Esophagus squamous epithelium (tissue), 5 donors: Measurements from ENCODE around the gene TMEM175. TPM values are rescaled to one million over a fixed set of nuclear protein-coding genes. Genes with fewer than 3 reads are reported as not detected.
"Not testable (repeated sequence)": the region's sequence is repeated elsewhere in the genome, so short reads cannot be mapped to it uniquely, and the experiment has no call there.

Experiments
- DNase-seq: peaks from one replicate; lab custom pipeline; 2025; lab: John Stamatoyannopoulos, UW
- H3K27ac ChIP-seq, 4 donors: fragments of 200-600 bp; sonication (generic); one replicate each; pipeline ENCODE4 v1.5.1; 2016 to 2019; ENCODE audit warnings: mild to moderate bottlenecking in 1 of 4
- H3K27me3 ChIP-seq, 4 donors: fragments of 200-600 bp; sonication (generic); 1 replicate in 3 of 4; 2 replicates in 1 of 4; pipeline versions ENCODE4 v1.5.1 to v1.6.0; 2017 to 2021; ENCODE audit warnings: antibody characterized with exemption in 1 of 4
- H3K36me3 ChIP-seq, 3 donors: fragments of 200-600 bp; sonication (generic); one replicate each; pipeline ENCODE4 v1.5.1; 2016 to 2019
- H3K4me1 ChIP-seq, 3 donors: fragments of 200-600 bp; sonication (generic); one replicate each; pipeline ENCODE4 v1.5.1; 2017 to 2019
- H3K4me3 ChIP-seq, 4 donors: fragments of 200-600 bp; sonication (generic); 1 replicate in 3 of 4; 2 replicates in 1 of 4; pipeline ENCODE4 v1.5.1; 2016 to 2019; ENCODE audit warnings: mild to moderate bottlenecking in 2 of 4, moderate library complexity in 1 of 4
- H3K9me3 ChIP-seq, 3 donors: fragments of 200-600 bp; sonication (generic); one replicate each; pipeline ENCODE4 v1.5.1; 2016 to 2019
- POLR2A ChIP-seq, 4 donors: fragments of 450-650 bp; IDR thresholded peaks; one replicate each; pipeline ENCODE4 v1.6.1; 2017; ENCODE audit warnings: antibody characterized with exemption in 4 of 4, mild to moderate bottlenecking in 4 of 4, moderate library complexity in 3 of 4
- WGBS, 2 donors: methylation state at CpG; one replicate each; pipeline ENCODE4 v1.1.5; 2018; 5-methylcytosine and 5-hydroxymethylcytosine counted together
- intact Hi-C: fragments of 100-400 bp; cut with DNase I; formaldehyde crosslinking; loops from one replicate; pipeline ENCODE4 v1.15.0; 2022
- total RNA-seq, 4 donors: library from RNA; depleted of rRNA; stranded (reverse); fragments of >200 nt; gene quantifications; one replicate each; pipeline ENCODE4 v1.1.0, GENCODE V29; 2016
- TF ChIP-seq, protein P1 (sequence below), 6 experiments: fragments of 450-650 bp in 4 of 6; fragments of 200-600 bp in 2 of 6; sonication (generic) in 2 of 6; IDR thresholded peaks; one replicate each; pipeline ENCODE4 v1.5.1; 2016 to 2019; ENCODE audit warnings: antibody characterized with exemption in 6 of 6, mild to moderate bottlenecking in 4 of 6, moderate library complexity in 4 of 6
- donor health status: DM: yes; HTN: yes; CAD: no.

The TMEM175 gene
- total RNA-seq, 4 donors from 2014 or later, result 8.4 to 22.9 (median 19.7) TPM

DNA sequence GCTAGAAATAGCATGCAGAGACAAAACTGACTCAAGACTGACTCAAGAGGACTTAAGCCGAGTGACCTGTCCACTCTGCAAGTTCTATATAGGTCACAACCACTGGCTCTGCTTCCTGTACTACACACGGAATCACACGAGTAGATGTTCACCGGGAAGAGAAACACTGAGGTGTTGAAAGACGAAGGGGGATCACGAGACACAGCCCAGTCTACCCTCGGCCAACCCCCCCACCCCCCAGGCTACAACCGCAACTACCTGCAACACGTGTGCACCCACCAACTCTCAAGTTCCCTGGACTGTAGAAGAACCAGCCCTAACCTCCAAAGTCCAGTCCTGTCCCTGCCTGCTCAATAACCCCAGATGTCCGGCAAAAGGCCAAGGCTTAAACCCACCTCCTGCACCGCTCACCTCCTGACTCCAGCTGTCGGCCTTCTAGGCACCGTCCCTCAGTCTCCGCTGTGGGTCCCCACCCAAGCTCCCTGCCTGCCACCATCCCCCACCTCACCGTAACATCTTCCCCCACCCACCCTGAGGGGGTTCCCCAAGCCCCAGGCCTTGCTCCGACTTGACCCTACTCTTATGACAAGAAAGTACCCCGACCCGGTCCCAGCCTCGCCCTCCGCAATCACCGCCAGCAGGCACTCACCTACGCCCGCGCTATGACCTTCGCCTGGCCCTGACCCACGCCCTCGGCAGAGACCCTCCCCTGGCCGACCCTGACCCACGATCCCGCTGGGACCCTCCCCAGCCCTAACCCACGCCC is 883 bp upstream of the TMEM175 start:
- peak overlapping the region; percentile 76 to 100 (median 88) for H3K4me3 ChIP-seq
- 5 to 6% methylated on average over 4 to 10 of the region's 31 CpGs for WGBS, 2 donors
- TF ChIP-seq, protein P1, sequence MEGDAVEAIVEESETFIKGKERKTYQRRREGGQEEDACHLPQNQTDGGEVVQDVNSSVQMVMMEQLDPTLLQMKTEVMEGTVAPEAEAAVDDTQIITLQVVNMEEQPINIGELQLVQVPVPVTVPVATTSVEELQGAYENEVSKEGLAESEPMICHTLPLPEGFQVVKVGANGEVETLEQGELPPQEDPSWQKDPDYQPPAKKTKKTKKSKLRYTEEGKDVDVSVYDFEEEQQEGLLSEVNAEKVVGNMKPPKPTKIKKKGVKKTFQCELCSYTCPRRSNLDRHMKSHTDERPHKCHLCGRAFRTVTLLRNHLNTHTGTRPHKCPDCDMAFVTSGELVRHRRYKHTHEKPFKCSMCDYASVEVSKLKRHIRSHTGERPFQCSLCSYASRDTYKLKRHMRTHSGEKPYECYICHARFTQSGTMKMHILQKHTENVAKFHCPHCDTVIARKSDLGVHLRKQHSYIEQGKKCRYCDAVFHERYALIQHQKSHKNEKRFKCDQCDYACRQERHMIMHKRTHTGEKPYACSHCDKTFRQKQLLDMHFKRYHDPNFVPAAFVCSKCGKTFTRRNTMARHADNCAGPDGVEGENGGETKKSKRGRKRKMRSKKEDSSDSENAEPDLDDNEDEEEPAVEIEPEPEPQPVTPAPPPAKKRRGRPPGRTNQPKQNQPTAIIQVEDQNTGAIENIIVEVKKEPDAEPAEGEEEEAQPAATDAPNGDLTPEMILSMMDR (IDR thresholded peaks at IDR 0.05), result no peak
- intact Hi-C loops, result no loop called here
- H3K27ac ChIP-seq, result peak overlapping the region; percentile 91 to 98 (median 96)
- no peaks in the 10 kb centered on the region for H3K36me3 ChIP-seq
- H3K4me1 ChIP-seq, result peaks cover 30 to 56% (median 32%) of the 10 kb centered on the region in 3 donors
- no peaks in the 10 kb centered on the region for H3K27me3 ChIP-seq
- DNase-seq, result no peak
- no peaks in the 10 kb centered on the region for H3K9me3 ChIP-seq

DNA sequence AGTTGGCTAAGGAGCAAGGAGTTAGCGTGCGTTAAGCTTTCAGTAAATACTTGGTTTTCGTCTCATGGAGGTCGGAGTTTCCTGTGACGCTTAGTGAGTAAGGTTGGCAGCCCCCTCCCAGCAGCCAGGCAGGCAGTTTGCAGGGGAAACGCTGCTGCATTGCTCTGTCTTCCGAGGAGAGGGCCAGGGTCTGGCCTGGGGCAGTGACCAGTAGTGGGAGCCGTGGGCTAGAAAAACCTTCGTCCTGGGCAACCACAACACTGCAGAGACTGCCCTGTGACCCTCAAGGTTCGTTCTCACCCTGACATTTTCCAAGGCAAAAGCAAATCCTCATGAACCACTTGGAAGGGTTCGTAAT is 432 bp downstream of the TMEM175 start:
- DNase-seq, result no peak
- TF ChIP-seq, protein P1 (IDR thresholded peaks at IDR 0.05), result no peak
- TF ChIP-seq POLR2A (IDR thresholded peaks at IDR 0.05), result no peak
- Histone ChIP-seq H3K27ac (peak overlapping the region; percentile 91 to 98 (median 96)), H3K4me1 (peaks cover 30 to 51% (median 32%) of the 10 kb centered on the region in 3 donors), H3K9me3 (no peaks in the 10 kb centered on the region), H3K4me3 (peak overlapping the region; percentile 76 to 100 (median 88)), H3K36me3 (no peaks in the 10 kb centered on the region), H3K27me3 (no peaks in the 10 kb centered on the region)
- WGBS, 2 donors, result 3 to 11% methylated on average over 3 to 10 of the region's 11 CpGs
- intact Hi-C loops, result no loop called here

- H3K4me3 ChIP-seq, intact Hi-C loops, DNase-seq, H3K4me1 ChIP-seq, H3K27ac ChIP-seq, H3K9me3 ChIP-seq, H3K27me3 ChIP-seq, H3K36me3 ChIP-seq: not testable (repeated sequence)
- 80 to 83% methylated on average over 3 to 4 of the region's 4 CpGs for WGBS, 2 donors
These were observed 7.2 kb downstream of the TMEM175 start for GRCh38 chr4:939508-939907.

GRCh38 chr4:945274-946102 is 13.2 kb downstream of the TMEM175 start:
- no peaks in the 10 kb centered on the region for H3K27me3 ChIP-seq
- peaks cover 0 to 7% (median 6%) of the 10 kb centered on the region in 3 donors for H3K4me1 ChIP-seq
- H3K4me3 ChIP-seq, result no peak overlapping the region
- intact Hi-C loops, result no loop called here
- no peak for DNase-seq
- no peak overlapping the region for H3K27ac ChIP-seq
- 73 to 75% methylated on average over 25 to 28 of the region's 28 CpGs for WGBS, 2 donors
- no peaks in the 10 kb centered on the region for H3K9me3 ChIP-seq
- no peak for TF ChIP-seq POLR2A (IDR thresholded peaks at IDR 0.05)
- TF ChIP-seq, protein P1 (IDR thresholded peaks at IDR 0.05), result no peak
- H3K36me3 ChIP-seq, result no peaks in the 10 kb centered on the region

DNA sequence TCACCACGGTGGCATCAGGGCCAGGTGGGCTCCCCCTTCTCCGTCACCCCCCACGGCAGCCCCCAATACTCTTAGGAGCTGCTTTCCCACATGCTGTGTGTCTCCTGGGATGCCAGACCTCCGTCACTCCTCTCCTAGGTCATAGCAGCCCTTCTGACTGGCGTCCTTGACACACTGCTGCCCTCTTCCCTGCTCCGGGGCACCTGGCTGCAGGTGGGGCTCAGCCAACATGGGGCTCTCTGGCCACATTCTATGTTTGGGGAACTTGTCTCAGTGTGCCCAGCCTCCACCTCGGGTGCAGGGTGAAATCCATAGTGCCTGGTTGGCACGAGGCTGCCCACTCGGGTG is 13.8 kb downstream of the TMEM175 start:
- H3K27ac ChIP-seq, result no peak overlapping the region
- no peak overlapping the region for H3K4me3 ChIP-seq
- intact Hi-C loops, result no loop called here
- 80 to 100% methylated on average over 1 to 3 of the region's 9 CpGs for WGBS, 2 donors
- no peaks in the 10 kb centered on the region for H3K27me3 ChIP-seq
- DNase-seq, result no peak
- no peak for TF ChIP-seq POLR2A (IDR thresholded peaks at IDR 0.05)
- TF ChIP-seq, protein P1 (IDR thresholded peaks at IDR 0.05), result no peak
- peaks cover 0 to 2% (median 0%) of the 10 kb centered on the region in 3 donors for H3K36me3 ChIP-seq
- no peaks in the 10 kb centered on the region for H3K9me3 ChIP-seq
- peaks cover 0 to 7% (median 6%) of the 10 kb centered on the region in 3 donors for H3K4me1 ChIP-seq
